ENCODE measurements around the gene SHMT1.

GRCh38 chr17:18353541-18353940, 9.8 kb downstream of the SHMT1 start:
- TF ChIP-seq CTCF (IDR thresholded peaks at IDR 0.05) (no peak), POLR2A (IDR thresholded peaks at IDR 0.05) (no peak)

Data from adrenal gland (tissue), 5 donors.